Left cardiac atrium (tissue), 4 donors: Measurements from ENCODE around the gene RFTN1. TPM values are rescaled to one million over a fixed set of nuclear protein-coding genes. Genes with fewer than 3 reads are reported as not detected.

Source experiments
- ATAC-seq, 2 donors: fragments of 200-7000 bp; cut with Tn5 transposase; one replicate each; pipeline ENCODE4 v1.9.1; 2020; ENCODE audit warnings: mild to moderate bottlenecking in 2 of 2, moderate library complexity in 2 of 2
- DNase-seq: peaks from one replicate; pipeline ENCODE4 v3.0.0-alpha.2; 2020
- intact Hi-C, 2 donors: fragments of 100-400 bp; cut with DNase I; formaldehyde crosslinking; loops; one replicate each; pipeline versions ENCODE4 v1.14.1 to v1.15.1; 2022 to 2023
- total RNA-seq, 2 donors: library from RNA; stranded (reverse); fragmentation: NEBNext Ultra II Directional; extraction: Animal tissue kit (Norgen Biotek cat#: 25700); gene quantifications; one replicate each; pipeline ENCODE4 v1.2.1, GENCODE V29; 2021
- donor health status: DM: no; HTN: yes; CAD: no.
- donor health status: DM: no; HTN: yes; CAD: no; lungs with severe emphysema.
- donor health status: DM: yes; HTN: yes; CAD: no.
- donor health status: Dilated cardiomyopathy.

The RFTN1 gene
- total RNA-seq, 2 donors from 2014 or later, result 28.0 to 28.8 TPM

DNA sequence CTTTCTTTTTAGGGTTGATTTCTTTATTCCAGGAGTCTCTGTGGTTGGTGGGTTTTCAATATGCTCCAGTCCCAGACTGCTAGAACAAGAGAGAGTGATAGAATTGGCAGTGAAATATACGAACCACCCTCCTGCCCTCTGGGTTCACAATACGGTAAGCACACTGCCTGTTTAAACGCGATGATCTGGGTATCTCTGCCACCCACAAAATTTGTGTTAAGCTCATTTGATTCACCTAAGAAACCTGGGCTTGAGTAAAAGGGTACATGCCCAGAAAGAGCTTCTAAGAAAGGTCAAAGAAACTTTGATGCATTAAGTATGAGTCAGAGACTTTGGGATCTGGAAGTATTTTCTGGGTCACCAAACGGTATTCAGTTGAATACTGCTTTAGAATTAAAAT lies 218.7 kb downstream of the RFTN1 start:
- no peak for DNase-seq
- intact Hi-C loops, result loop anchor here in 1 of 2 donors (10.0 kb wide), 1 partner anchor 220 kb away; the partner anchor contains the start of gene RFTN1
- ATAC-seq, result no peak

DNA sequence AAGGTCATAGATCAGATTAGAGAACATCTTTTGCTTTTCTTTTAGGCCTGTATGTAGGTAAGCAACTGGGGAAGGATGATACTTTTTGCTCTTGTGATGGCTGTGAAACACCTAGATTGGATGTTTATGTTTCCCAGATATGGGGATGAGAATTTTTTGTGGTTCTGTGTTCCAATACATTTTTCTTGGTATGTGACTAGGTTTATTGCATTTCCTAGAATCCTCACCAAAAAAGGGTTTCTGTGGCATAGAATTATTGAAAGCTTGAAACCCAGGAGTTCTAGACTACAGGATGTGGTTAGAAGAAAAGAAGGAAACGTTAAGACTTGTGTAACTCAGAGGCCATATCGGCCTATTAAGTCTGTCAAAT lies 222.7 kb downstream of the RFTN1 start:
- ATAC-seq (no peak), DNase-seq (no peak)
- intact Hi-C loops, result loop anchor here in 1 of 2 donors (1.0 to 10.0 kb wide), 2 partner anchors 224 to 259 kb away; partner anchors contain the start of gene RFTN1

DNA sequence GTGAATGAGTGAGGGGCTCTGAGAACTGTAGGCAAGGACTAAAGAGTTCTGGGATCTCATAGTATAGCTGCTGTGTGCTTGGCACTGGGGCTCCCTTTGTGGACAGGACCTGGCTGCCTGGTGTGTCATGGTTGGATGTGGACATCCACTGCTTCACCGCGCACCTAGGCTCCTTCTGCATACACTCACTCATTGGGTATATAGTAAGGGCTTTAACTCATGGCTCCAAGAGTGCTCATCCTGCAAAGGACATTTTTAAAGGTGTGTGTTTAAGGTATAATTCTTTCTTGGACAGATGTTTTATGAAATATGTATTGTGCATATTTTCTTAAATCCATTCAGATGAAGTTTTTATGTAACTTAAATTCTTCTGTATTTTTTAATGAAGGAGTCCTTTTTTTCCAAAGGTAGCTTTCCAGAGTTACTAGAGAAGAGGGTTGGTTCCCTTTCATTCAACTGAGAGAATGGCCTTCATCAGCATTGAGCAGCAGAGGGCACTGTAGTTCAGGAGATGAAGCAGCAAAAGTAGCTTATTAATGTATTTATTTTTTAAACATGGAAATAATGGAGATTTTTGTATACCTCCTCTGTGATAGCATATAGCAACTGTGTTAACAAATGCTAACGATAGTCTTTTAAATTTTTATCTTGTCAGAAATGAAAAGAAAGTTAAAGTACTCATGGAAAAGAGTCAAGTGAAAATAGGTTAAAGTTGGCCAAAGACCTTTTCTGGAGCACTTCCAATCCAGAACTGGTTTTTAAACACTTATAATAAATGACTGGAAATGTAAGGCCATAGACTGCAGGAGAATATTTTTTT lies 223.3 kb downstream of the RFTN1 start:
- peak; percentile 37 for DNase-seq
- peak; percentile 40 to 42 for ATAC-seq
- intact Hi-C loops, result loop anchor here in 1 of 2 donors (10.0 kb wide), 1 partner anchor 225 kb away; the partner anchor contains the start of gene RFTN1

GRCh38 chr3:16289144-16289889 lies 224.2 kb downstream of the RFTN1 start:
- intact Hi-C loops, result loop anchor here in 1 of 2 donors (10.0 kb wide), 2 partner anchors 225 to 265 kb away; partner anchors contain the start of gene RFTN1
- DNase-seq (no peak), ATAC-seq (peak in 1 of 2 donors; percentile 44)

DNA sequence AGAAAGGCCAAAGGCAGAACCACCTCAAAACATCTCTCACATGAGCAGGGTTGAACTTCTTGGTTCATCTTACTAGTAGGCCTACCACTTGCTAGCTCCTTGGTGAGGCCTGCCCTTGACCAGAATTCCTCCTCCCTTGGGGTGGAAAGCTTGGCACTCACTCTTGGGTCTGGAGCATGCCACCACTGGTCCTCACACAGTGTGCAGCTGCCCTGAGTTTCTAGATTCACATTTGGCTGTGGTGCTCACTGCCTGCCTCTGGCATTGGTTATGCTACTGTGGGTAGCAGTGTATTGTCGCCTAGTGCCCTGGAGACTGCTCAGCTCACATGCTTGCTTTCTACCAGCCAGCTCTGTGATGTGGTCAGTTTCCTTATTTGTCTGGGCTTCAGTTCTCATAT lies 224.8 kb downstream of the RFTN1 start:
- ATAC-seq, result peak; percentile 78 to 80
- DNase-seq, result peak; percentile 28
- intact Hi-C loops, result loop anchor here in 1 of 2 donors (10.0 kb wide), 2 partner anchors 226 to 266 kb away; partner anchors contain the start of gene RFTN1

GRCh38 chr3:16286751-16287543 lies 226.6 kb downstream of the RFTN1 start:
- peak in 1 of 2 donors; percentile 8 for ATAC-seq
- DNase-seq, result no peak

DNA sequence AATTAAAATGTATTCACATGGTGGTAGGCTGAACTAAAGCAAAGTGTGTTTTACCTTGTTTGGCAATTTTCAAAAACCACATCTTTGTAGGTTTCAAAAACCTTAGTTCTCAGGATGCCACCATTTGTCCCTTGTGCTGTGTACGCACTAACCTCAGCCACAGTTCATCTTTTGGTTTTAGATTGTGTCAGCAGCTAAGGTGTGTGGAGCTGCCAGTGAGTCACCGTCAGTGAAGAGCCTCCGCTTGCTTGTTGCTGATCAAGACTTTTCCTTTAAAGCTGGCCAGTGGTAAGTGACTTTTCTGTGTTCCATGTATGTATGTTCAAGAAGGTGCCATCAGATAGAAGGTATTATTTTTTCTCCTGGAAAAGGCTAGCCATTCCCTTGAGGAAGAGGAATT lies 227.3 kb downstream of the RFTN1 start:
- intact Hi-C loops, result loop anchor here in 1 of 2 donors (10.0 kb wide), 2 partner anchors 229 to 269 kb away; partner anchors contain the start of gene RFTN1
- DNase-seq, result no peak
- peak; percentile 33 to 39 for ATAC-seq

More at GRCh38 chr3:16286751-16287543, 226.6 kb downstream of the RFTN1 start:
- intact Hi-C loops, result loop anchor here in 1 of 2 donors (10.0 kb wide), 2 partner anchors 228 to 268 kb away; partner anchors contain the start of gene RFTN1

- no peak for DNase-seq
- intact Hi-C loops, result loop anchor here in 1 of 2 donors (10.0 kb wide), 2 partner anchors 230 to 270 kb away; partner anchors contain the start of gene RFTN1
- no peak for ATAC-seq
These were observed 228.9 kb downstream of the RFTN1 start for GRCh38 chr3:16284633-16285032.

DNA sequence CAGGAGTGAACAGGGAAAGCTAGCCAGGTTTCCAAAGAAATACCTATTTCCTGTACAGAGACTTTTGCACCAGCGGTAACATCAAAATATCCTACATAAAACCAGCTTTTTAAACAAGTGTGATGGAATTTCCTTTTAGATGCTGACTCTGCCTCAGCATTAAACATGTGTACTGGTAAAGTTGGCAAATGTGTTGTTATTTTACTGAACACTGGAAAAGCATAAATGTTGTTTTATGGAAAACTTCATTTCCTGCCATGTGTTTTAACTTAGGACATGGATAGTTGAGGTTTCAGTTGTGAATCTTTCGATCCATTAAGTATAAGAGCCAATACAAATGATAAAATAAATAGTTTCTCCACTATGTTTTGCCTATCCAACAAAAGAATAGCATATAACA lies 232.8 kb downstream of the RFTN1 start:
- no peak for DNase-seq
- no peak for ATAC-seq
- intact Hi-C loops, result loop anchor here in 1 of 2 donors (10.0 kb wide), 2 partner anchors 234 to 274 kb away; partner anchors contain the start of gene RFTN1

GRCh38 chr3:16279010-16279801 lies 234.3 kb downstream of the RFTN1 start:
- DNase-seq (no peak), ATAC-seq (peak; percentile 32 to 80)
- intact Hi-C loops, result no loop called here

DNA sequence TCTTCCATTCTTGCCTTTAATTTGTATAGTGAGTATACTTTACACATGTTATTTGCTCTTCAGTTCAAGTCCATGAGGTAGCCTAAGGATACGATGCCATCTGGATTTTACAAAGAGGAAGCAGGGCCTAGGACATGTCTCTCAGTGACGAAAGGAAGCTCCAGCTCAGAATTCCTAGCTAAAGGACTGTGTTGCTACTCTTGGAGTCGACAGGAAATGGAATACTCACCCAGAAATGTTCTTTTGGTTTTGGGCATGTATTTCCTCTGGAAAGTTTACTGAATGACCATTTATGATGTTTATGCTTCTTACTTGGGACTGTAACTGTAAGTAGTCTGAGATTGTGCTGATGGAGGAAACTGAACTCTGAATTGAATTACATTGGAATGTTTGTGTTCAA lies 236.0 kb downstream of the RFTN1 start:
- DNase-seq (no peak), ATAC-seq (no peak)
- intact Hi-C loops, result no loop called here

- intact Hi-C loops, result no loop called here
- ATAC-seq, result no peak
- no peak for DNase-seq
These were observed 239.6 kb downstream of the RFTN1 start for GRCh38 chr3:16273867-16274266.

DNA sequence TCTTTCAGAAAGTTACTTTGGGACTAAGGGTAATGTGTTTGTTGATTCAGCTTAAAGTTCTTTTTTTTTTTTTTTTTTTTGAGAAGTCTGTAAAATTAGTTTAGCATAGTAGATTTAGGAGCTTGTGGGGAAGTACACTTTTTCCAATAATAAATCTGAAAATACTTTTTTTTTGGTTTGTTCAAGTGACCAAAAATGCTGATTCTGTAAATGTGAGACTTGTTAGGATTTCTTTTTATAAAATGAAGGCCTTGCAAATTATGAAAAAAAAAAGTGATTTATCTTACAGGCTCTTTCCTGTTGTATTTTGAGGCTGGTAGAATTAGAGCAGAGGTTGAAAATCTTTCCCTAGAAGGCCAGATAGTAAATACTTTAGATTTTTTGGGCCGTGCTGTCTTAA lies 240.9 kb downstream of the RFTN1 start:
- DNase-seq, result no peak
- intact Hi-C loops, result no loop called here
- ATAC-seq, result no peak

DNA sequence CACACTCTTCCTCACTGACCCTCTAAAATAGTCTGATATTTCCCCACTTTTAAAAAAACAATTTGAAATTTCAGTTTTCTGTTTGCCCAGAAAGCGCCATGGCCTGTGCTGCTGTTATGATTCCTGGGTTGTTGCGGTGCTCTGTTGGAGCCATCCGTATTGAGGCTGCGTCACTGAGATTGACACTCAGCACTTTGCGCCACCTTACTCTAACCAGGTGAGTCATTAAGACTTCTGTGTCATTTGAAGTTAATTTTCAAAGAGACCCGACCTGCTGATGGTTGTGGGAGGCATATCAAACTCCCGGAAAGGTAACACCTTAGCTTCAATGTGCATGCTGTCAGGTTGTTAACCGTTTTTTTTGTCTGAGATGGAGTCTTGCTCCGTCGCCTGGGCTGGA lies 242.6 kb downstream of the RFTN1 start:
- intact Hi-C loops, result no loop called here
- DNase-seq, result no peak

GRCh38 chr3:16266714-16267113 lies 246.8 kb downstream of the RFTN1 start:
- DNase-seq, result no peak
- intact Hi-C loops, result no loop called here
- ATAC-seq, result no peak

More for the DNA sequence above, 242.6 kb downstream of the RFTN1 start:
- ATAC-seq, result no peak
